K562 (cell line): ENCODE measurements around the gene DHDDS.

Experiments
- ATF7 ChIP-seq: fragments of 450-650 bp; IDR thresholded peaks from 2 replicates; pipeline ENCODE4 v1.7.1; 2014; ENCODE audit warnings: mild to moderate bottlenecking, moderate library complexity
- SIN3B ChIP-seq: fragments of 450-650 bp; IDR thresholded peaks from 2 replicates; pipeline ENCODE4 v1.6.1; 2017; ENCODE audit warnings: low read depth, mild to moderate bottlenecking, moderate library complexity
- TF ChIP-seq, protein P1 (sequence below): fragments of 250-450 bp; sonication (Bioruptor Pico); IDR thresholded peaks from 2 replicates; pipeline ENCODE4 v1.5.0; 2021

DNA sequence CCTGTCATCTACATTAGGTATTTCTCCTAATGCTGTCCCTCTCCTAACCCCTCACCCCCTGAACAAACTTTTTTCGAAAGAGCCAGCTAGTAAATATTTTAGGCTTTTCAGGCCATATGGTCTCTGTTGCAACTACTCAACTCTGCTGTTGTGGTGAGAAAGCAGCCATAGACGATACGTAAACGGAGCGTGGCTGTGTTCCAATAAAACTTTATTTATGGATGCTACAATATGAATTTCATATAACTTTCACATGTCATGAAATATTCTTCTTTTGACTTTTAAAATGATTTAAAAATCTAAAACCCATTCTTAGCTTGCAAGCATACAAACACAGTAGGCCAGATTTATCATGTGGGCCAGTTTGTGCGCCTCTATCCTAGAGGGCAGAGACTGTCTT is 86.2 kb downstream of the DHDDS start:
- TF ChIP-seq, protein P1, sequence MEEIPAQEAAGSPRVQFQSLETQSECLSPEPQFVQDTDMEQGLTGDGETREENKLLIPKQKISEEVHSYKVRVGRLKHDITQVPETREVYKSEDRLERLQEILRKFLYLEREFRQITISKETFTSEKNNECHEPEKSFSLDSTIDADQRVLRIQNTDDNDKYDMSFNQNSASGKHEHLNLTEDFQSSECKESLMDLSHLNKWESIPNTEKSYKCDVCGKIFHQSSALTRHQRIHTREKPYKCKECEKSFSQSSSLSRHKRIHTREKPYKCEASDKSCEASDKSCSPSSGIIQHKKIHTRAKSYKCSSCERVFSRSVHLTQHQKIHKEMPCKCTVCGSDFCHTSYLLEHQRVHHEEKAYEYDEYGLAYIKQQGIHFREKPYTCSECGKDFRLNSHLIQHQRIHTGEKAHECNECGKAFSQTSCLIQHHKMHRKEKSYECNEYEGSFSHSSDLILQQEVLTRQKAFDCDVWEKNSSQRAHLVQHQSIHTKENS (CRISPR knock-in tag) = no peak
- no peak for TF ChIP-seq ATF7
- no peak for TF ChIP-seq SIN3B
